ENCODE results near the gene XPNPEP1.

Gene XPNPEP1

GRCh38 chr10:109940117-109940516 is 16.8 kb upstream of the XPNPEP1 start:
- DNase-seq (ENCODE audit: low read depth), result no peak
- no peak overlapping the region for H3K4me3 ChIP-seq (ENCODE audit: low read length)
- TF ChIP-seq CTCF (IDR thresholded peaks at IDR 0.05; ENCODE audit: insufficient read depth, low read depth, low read length, missing control alignments), result no peak

- DNase-seq (ENCODE audit: low read depth), result no peak
- no peak overlapping the region for H3K4me3 ChIP-seq (ENCODE audit: low read length)
- no peak for TF ChIP-seq CTCF (IDR thresholded peaks at IDR 0.05; ENCODE audit: insufficient read depth, low read depth, low read length, missing control alignments)
Observed at GRCh38 chr10:109939315-109939961, 16.1 kb upstream of the XPNPEP1 start.

GRCh38 chr10:109937460-109938065 is 14.3 kb upstream of the XPNPEP1 start:
- TF ChIP-seq CTCF (IDR thresholded peaks at IDR 0.05; ENCODE audit: insufficient read depth, low read depth, low read length, missing control alignments), result no peak
- no peak overlapping the region for H3K4me3 ChIP-seq (ENCODE audit: low read length)
- no peak for DNase-seq (ENCODE audit: low read depth)

- H3K4me3 ChIP-seq (ENCODE audit: low read length), result no peak overlapping the region
- TF ChIP-seq CTCF (IDR thresholded peaks at IDR 0.05; ENCODE audit: insufficient read depth, low read depth, low read length, missing control alignments), result no peak
- DNase-seq (ENCODE audit: low read depth), result peak; percentile 50
Observed at GRCh38 chr10:109934958-109935793, 11.9 kb upstream of the XPNPEP1 start.

- DNase-seq (ENCODE audit: low read depth), result no peak
- H3K4me3 ChIP-seq (ENCODE audit: low read length), result no peak overlapping the region
- TF ChIP-seq CTCF (IDR thresholded peaks at IDR 0.05; ENCODE audit: insufficient read depth, low read depth, low read length, missing control alignments), result no peak
Observed at GRCh38 chr10:109933984-109934565, 10.8 kb upstream of the XPNPEP1 start.

- H3K4me3 ChIP-seq (ENCODE audit: low read length), result no peak overlapping the region
- no peak for DNase-seq (ENCODE audit: low read depth)
- no peak for TF ChIP-seq CTCF (IDR thresholded peaks at IDR 0.05; ENCODE audit: insufficient read depth, low read depth, low read length, missing control alignments)
Observed at GRCh38 chr10:109932968-109933367, 9.7 kb upstream of the XPNPEP1 start.
